Prostate gland (tissue), 2 donors: ENCODE measurements around the gene TAF10. TPM values are rescaled to one million over a fixed set of nuclear protein-coding genes. Genes with fewer than 3 reads are reported as not detected.

Source experiments
- DNase-seq: peaks from one replicate; pipeline ENCODE4 v3.0.0-alpha.2; 2019; ENCODE audit warnings: low spot score
- H3K27ac ChIP-seq, 2 donors: fragments of 200-600 bp; sonication (generic); 2 replicates each; pipeline ENCODE4 v1.5.1; 2017 to 2019
- H3K27me3 ChIP-seq: fragments of 200-600 bp; sonication (generic); replicated peaks from 2 replicates; pipeline ENCODE4 v1.5.1; 2019; ENCODE audit not compliant: insufficient read depth
- H3K36me3 ChIP-seq, 2 donors: fragments of 200-600 bp; sonication (generic); 1 replicate in 1 of 2; 2 replicates in 1 of 2; pipeline versions ENCODE4 v1.5.1 to v1.8.1; 2017 to 2019
- H3K4me1 ChIP-seq: fragments of 200-600 bp; sonication (generic); replicated peaks from 2 replicates; pipeline ENCODE4 v1.5.1; 2019
- H3K4me3 ChIP-seq, 2 donors: fragments of 200-600 bp; sonication (generic); 2 replicates each; pipeline ENCODE4 v1.5.1; 2017 to 2019
- H3K9me3 ChIP-seq: fragments of 200-600 bp; sonication (generic); 2 replicates; pipeline ENCODE4 v1.5.1; 2017
- CTCF ChIP-seq, 4 experiments: fragments of 200-600 bp in 2 of 4; fragments of 450-650 bp in 2 of 4; sonication (generic) in 2 of 4; IDR thresholded peaks; 1 replicate in 3 of 4; 2 replicates in 1 of 4; pipeline ENCODE4 v1.5.1; 2016 to 2019; ENCODE audit warnings: antibody characterized with exemption in 4 of 4, mild to moderate bottlenecking in 2 of 4, moderate library complexity in 2 of 4
- POLR2A ChIP-seq: fragments of 450-650 bp; IDR thresholded peaks from one replicate; pipeline ENCODE4 v1.6.1; 2016; ENCODE audit warnings: antibody characterized with exemption, mild to moderate bottlenecking
- POLR2AphosphoS5 ChIP-seq: sonication (generic); formaldehyde crosslinking; IDR thresholded peaks from one replicate; pipeline ENCODE4 v1.6.1; 2017; ENCODE audit warnings: antibody characterized with exemption
- WGBS: methylation state at CpG from one replicate; pipeline ENCODE4 v1.1.5; 2018; 5-methylcytosine and 5-hydroxymethylcytosine counted together
- intact Hi-C: fragments of 100-400 bp; cut with DNase I; formaldehyde crosslinking; loops from one replicate; pipeline ENCODE4 v1.14.2; 2022
- total RNA-seq, 2 donors: library from RNA; depleted of rRNA; stranded (reverse); fragments of >200 nt; gene quantifications; one replicate each; pipeline ENCODE4 v1.1.0, GENCODE V29; 2016

The TAF10 gene
- total RNA-seq, 2 donors from 2014 or later: 130 to 193 TPM

- H3K36me3 ChIP-seq: no peaks in the 10 kb centered on the region
- no peak overlapping the region for H3K4me3 ChIP-seq
- H3K27me3 ChIP-seq: no peaks in the 10 kb centered on the region
- H3K4me1 ChIP-seq: no peaks in the 10 kb centered on the region
- WGBS: 100% methylated on average over 1 of the region's 1 CpG
- no peak for DNase-seq
- intact Hi-C loops: no loop called here
- no peak for TF ChIP-seq POLR2A
- no peak for TF ChIP-seq POLR2AphosphoS5
- no peak for TF ChIP-seq CTCF (IDR thresholded peaks at IDR 0.05)
- no peaks in the 10 kb centered on the region for H3K9me3 ChIP-seq
- H3K27ac ChIP-seq: no peak overlapping the region
Observed at GRCh38 chr11:6583584-6583983, 28.4 kb downstream of the TAF10 start.

GRCh38 chr11:6579681-6580080, 32.3 kb downstream of the TAF10 start:
- Histone ChIP-seq H3K9me3 (no peaks in the 10 kb centered on the region), H3K4me3 (no peak overlapping the region), H3K27me3 (no peaks in the 10 kb centered on the region), H3K4me1 (no peaks in the 10 kb centered on the region), H3K36me3 (no peaks in the 10 kb centered on the region), H3K27ac (no peak overlapping the region)
- TF ChIP-seq POLR2AphosphoS5: no peak
- DNase-seq: no peak
- WGBS: no CpG with 5 or more reads among the region's 2 CpGs
- intact Hi-C loops: no loop called here

- intact Hi-C loops: no loop called here
- no peak for DNase-seq
- 100% methylated on average over 1 of the region's 1 CpG for WGBS
- Histone ChIP-seq H3K4me1 (no peaks in the 10 kb centered on the region), H3K27ac (no peak overlapping the region), H3K4me3 (no peak overlapping the region), H3K27me3 (no peaks in the 10 kb centered on the region), H3K9me3 (no peaks in the 10 kb centered on the region), H3K36me3 (no peaks in the 10 kb centered on the region)
- TF ChIP-seq POLR2A: no peak
Observed at GRCh38 chr11:6578134-6578533, 33.9 kb downstream of the TAF10 start.

GRCh38 chr11:6576471-6577373, 35.3 kb downstream of the TAF10 start:
- no peak for DNase-seq
- WGBS: 34% methylated on average over 5 of the region's 6 CpGs
- TF ChIP-seq CTCF (IDR thresholded peaks at IDR 0.05): no peak
- TF ChIP-seq POLR2AphosphoS5: no peak
- TF ChIP-seq POLR2A: no peak
- Histone ChIP-seq H3K27ac (no peak overlapping the region), H3K4me3 (no peak overlapping the region), H3K27me3 (no peaks in the 10 kb centered on the region), H3K9me3 (no peaks in the 10 kb centered on the region), H3K36me3 (no peaks in the 10 kb centered on the region), H3K4me1 (no peaks in the 10 kb centered on the region)
- intact Hi-C loops: no loop called here

GRCh38 chr11:6574816-6575715, 37.0 kb downstream of the TAF10 start:
- Histone ChIP-seq H3K4me3 (no peak overlapping the region), H3K4me1 (no peaks in the 10 kb centered on the region), H3K9me3 (no peaks in the 10 kb centered on the region), H3K27ac (no peak overlapping the region), H3K27me3 (no peaks in the 10 kb centered on the region), H3K36me3 (no peaks in the 10 kb centered on the region)
- WGBS: 93% methylated on average over 6 of the region's 6 CpGs
- intact Hi-C loops: no loop called here
- DNase-seq: no peak
- TF ChIP-seq CTCF (IDR thresholded peaks at IDR 0.05) (no peak), POLR2AphosphoS5 (no peak), POLR2A (no peak)
